Measurements from ENCODE around the gene ZNF593.

The ZNF593 gene

GRCh38 chr1:26153966-26154532 is 15.7 kb upstream of the ZNF593 start:
- no peak for DNase-seq

GRCh38 chr1:26154750-26155149 is 15.0 kb upstream of the ZNF593 start:
- no peak for DNase-seq

GRCh38 chr1:26155370-26156284 is 14.1 kb upstream of the ZNF593 start:
- DNase-seq, result no peak

- peak; percentile 16 for DNase-seq
These were observed 13.2 kb upstream of the ZNF593 start for GRCh38 chr1:26156285-26157038.

GRCh38 chr1:26158271-26158907 is 11.3 kb upstream of the ZNF593 start:
- no peak for DNase-seq

GRCh38 chr1:26158908-26159742 is 10.6 kb upstream of the ZNF593 start, which contains the start of gene FAM110D:
Gene FAM110D (plus strand): TSS chr1:26159079. CDS start chr1:26161292, 2,213 bp downstream.
- DNase-seq, result no peak

GRCh38 chr1:26159743-26160039 is 10.0 kb upstream of the ZNF593 start:
- DNase-seq, result no peak

- DNase-seq, result no peak
These were observed 8.9 kb upstream of the ZNF593 start for GRCh38 chr1:26160527-26161414.

- DNase-seq, result no peak
These were observed 8.1 kb upstream of the ZNF593 start for GRCh38 chr1:26161415-26162219.

GRCh38 chr1:26162220-26162709 is 7.4 kb upstream of the ZNF593 start:
- DNase-seq, result no peak

GRCh38 chr1:26163684-26164035 is 6.0 kb upstream of the ZNF593 start:
- no peak for DNase-seq

- DNase-seq, result no peak
These were observed 5.5 kb upstream of the ZNF593 start for GRCh38 chr1:26164036-26164860.

- peak; percentile 36 for DNase-seq
These were observed 4.6 kb upstream of the ZNF593 start for GRCh38 chr1:26164861-26165842.

- no peak for DNase-seq
These were observed 2.9 kb upstream of the ZNF593 start for GRCh38 chr1:26166719-26167281.

GRCh38 chr1:26168410-26169197 is 1.1 kb upstream of the ZNF593 start, which contains the start of gene C1orf232:
Gene C1orf232 (minus strand): TSS chr1:26168963. CDS start chr1:26168499, 464 bp downstream.
- peak; percentile 88 for DNase-seq

GRCh38 chr1:26169198-26169554 is 532 bp upstream of the ZNF593 start:
- peak; percentile 69 for DNase-seq

GRCh38 chr1:26170472-26170821 is 739 bp downstream of the ZNF593 start:
- no peak for DNase-seq
